Activated CD8-positive, alpha-beta memory T cell treated with anti-CD3 and anti-CD28 coated beads for 1 hour (primary cell): ENCODE measurements around the gene PRSS35.
"Not testable (repeated sequence)": the region's sequence is repeated elsewhere in the genome, so short reads cannot be mapped to it uniquely, and the experiment has no call there.

Experiments
- DNase-seq, 2 donors: peaks; one replicate each; pipeline ENCODE4 v3.0.0-alpha.2; 2020; ENCODE audit warnings: low read depth in 1 of 2; ENCODE audit errors: extremely low read depth in 1 of 2

Gene PRSS35

GRCh38 chr6:83511901-83512681, at the start of gene PRSS35:
Gene PRSS35 (plus strand): TSS chr6:83512534. CDS start chr6:83523442, 10,908 bp downstream.
- no peak for DNase-seq

GRCh38 chr6:83463886-83464285, 48.4 kb upstream of the PRSS35 start:
- DNase-seq: no peak

- no peak for DNase-seq
Observed at GRCh38 chr6:83464381-83465140, 47.8 kb upstream of the PRSS35 start.

GRCh38 chr6:83466328-83466727, 46.0 kb upstream of the PRSS35 start:
- DNase-seq: no peak

- DNase-seq: no peak
Observed at GRCh38 chr6:83467620-83468036, 44.7 kb upstream of the PRSS35 start.

GRCh38 chr6:83470001-83470400, 42.3 kb upstream of the PRSS35 start:
- DNase-seq: no peak

GRCh38 chr6:83470587-83470986, 41.7 kb upstream of the PRSS35 start:
- DNase-seq: no peak

- no peak for DNase-seq
Observed at GRCh38 chr6:83472767-83473166, 39.6 kb upstream of the PRSS35 start.

- DNase-seq: no peak
Observed at GRCh38 chr6:83474309-83474708, 38.0 kb upstream of the PRSS35 start.

- DNase-seq: no peak
Observed at GRCh38 chr6:83476971-83477370, 35.4 kb upstream of the PRSS35 start.

GRCh38 chr6:83479389-83479788, 32.9 kb upstream of the PRSS35 start:
- no peak for DNase-seq

GRCh38 chr6:83480470-83480869, 31.9 kb upstream of the PRSS35 start:
- DNase-seq: no peak

GRCh38 chr6:83481938-83482337, 30.4 kb upstream of the PRSS35 start:
- DNase-seq: not testable (repeated sequence)

GRCh38 chr6:83488448-83488847, 23.9 kb upstream of the PRSS35 start:
- no peak for DNase-seq

GRCh38 chr6:83488861-83489260, 23.5 kb upstream of the PRSS35 start:
- no peak for DNase-seq

- DNase-seq: no peak
Observed at GRCh38 chr6:83490217-83490807, 22.0 kb upstream of the PRSS35 start.

GRCh38 chr6:83505356-83505755, 7.0 kb upstream of the PRSS35 start:
- DNase-seq: no peak

- no peak for DNase-seq
Observed at GRCh38 chr6:83509441-83509840, 2.9 kb upstream of the PRSS35 start.

GRCh38 chr6:83510791-83511190, 1.5 kb upstream of the PRSS35 start:
- DNase-seq: no peak

- DNase-seq: no peak
Observed at GRCh38 chr6:83511266-83511665, 1.1 kb upstream of the PRSS35 start.

GRCh38 chr6:83514466-83514865, 2.1 kb downstream of the PRSS35 start:
- no peak for DNase-seq
